Testis (tissue), 3 donors: ENCODE results near the gene STAU1. TPM values are rescaled to one million over a fixed set of nuclear protein-coding genes. Genes with fewer than 3 reads are reported as not detected.

Experiments
- DNase-seq: peaks from one replicate; pipeline ENCODE4 v3.0.0-alpha.2; 2019
- H3K27ac ChIP-seq, 2 donors: fragments of 200-600 bp; sonication (generic); one replicate each; pipeline ENCODE4 v1.5.1; 2019
- H3K27me3 ChIP-seq: fragments of 200-600 bp; sonication (generic); one replicate; pipeline ENCODE4 v1.5.1; 2019
- H3K36me3 ChIP-seq: fragments of 200-600 bp; sonication (generic); one replicate; pipeline ENCODE4 v1.5.1; 2017; ENCODE audit warnings: low read depth; ENCODE audit errors: missing control alignments
- H3K4me1 ChIP-seq: fragments of 200-600 bp; sonication (generic); one replicate; pipeline ENCODE4 v1.5.1; 2019
- H3K4me3 ChIP-seq, 2 donors: fragments of 200-600 bp; sonication (generic); one replicate each; pipeline ENCODE4 v1.5.1; 2017 to 2019
- H3K9me3 ChIP-seq: fragments of 200-600 bp; sonication (generic); one replicate; pipeline ENCODE4 v1.5.1; 2017
- POLR2A ChIP-seq: fragments of 450-650 bp; IDR thresholded peaks from one replicate; pipeline ENCODE4 v1.6.1; 2017; ENCODE audit warnings: antibody characterized with exemption, mild to moderate bottlenecking, moderate library complexity
- WGBS, 2 donors: methylation state at CpG; one replicate each; pipeline ENCODE4 v1.1.5; 2018; 5-methylcytosine and 5-hydroxymethylcytosine counted together
- intact Hi-C: fragments of 100-400 bp; cut with DNase I; formaldehyde crosslinking; loops from one replicate; pipeline ENCODE4 v1.15.1; 2023; ENCODE audit warnings: low total_unique reads
- polyA plus RNA-seq: library from polyadenylated mRNA; stranded (reverse); fragments of 350-450 nt; fragmentation: Illumina TruSeq; extraction: RNeasy Lipid Tissue Mini Kit (QIAGEN cat#74804); gene quantifications from one replicate; pipeline ENCODE4 v1.2.3, GENCODE V29; 2014; ENCODE audit warnings: low read depth, low replicate concordance; ENCODE audit not compliant: insufficient read depth
- total RNA-seq, 2 donors: library from RNA; depleted of rRNA; stranded (reverse); fragments of >200 nt; gene quantifications; one replicate each; pipeline ENCODE4 v1.2.3, GENCODE V29; 2016
- TF ChIP-seq, protein P1 (sequence below), 3 experiments: fragments of 450-650 bp in 2 of 3; fragments of 200-600 bp in 1 of 3; sonication (generic) in 1 of 3; IDR thresholded peaks; one replicate each; pipeline ENCODE4 v1.5.1; 2016 to 2019; ENCODE audit warnings: antibody characterized with exemption in 3 of 3, mild to moderate bottlenecking in 2 of 3, moderate library complexity in 1 of 3

Gene STAU1
- total and polyA plus RNA-seq, 3 donors from 2014 or later: 77.3 to 95.4 (median 85.0) TPM

- intact Hi-C loops: no loop called here
- no peaks in the 10 kb centered on the region for H3K27me3 ChIP-seq
- TF ChIP-seq POLR2A: no peak
- TF ChIP-seq, protein P1, sequence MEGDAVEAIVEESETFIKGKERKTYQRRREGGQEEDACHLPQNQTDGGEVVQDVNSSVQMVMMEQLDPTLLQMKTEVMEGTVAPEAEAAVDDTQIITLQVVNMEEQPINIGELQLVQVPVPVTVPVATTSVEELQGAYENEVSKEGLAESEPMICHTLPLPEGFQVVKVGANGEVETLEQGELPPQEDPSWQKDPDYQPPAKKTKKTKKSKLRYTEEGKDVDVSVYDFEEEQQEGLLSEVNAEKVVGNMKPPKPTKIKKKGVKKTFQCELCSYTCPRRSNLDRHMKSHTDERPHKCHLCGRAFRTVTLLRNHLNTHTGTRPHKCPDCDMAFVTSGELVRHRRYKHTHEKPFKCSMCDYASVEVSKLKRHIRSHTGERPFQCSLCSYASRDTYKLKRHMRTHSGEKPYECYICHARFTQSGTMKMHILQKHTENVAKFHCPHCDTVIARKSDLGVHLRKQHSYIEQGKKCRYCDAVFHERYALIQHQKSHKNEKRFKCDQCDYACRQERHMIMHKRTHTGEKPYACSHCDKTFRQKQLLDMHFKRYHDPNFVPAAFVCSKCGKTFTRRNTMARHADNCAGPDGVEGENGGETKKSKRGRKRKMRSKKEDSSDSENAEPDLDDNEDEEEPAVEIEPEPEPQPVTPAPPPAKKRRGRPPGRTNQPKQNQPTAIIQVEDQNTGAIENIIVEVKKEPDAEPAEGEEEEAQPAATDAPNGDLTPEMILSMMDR (IDR thresholded peaks at IDR 0.05): no peak
- DNase-seq: no peak
- 50 to 52% methylated on average over 5 of the region's 5 CpGs for WGBS, 2 donors
- H3K9me3 ChIP-seq: no peaks in the 10 kb centered on the region
- no peak overlapping the region for H3K27ac ChIP-seq
- no peaks in the 10 kb centered on the region for H3K36me3 ChIP-seq
- H3K4me1 ChIP-seq: peaks cover 7% of the 10 kb centered on the region
- no peak overlapping the region for H3K4me3 ChIP-seq
Measured at GRCh38 chr20:49167811-49168507, 20.2 kb downstream of the STAU1 start.

DNA sequence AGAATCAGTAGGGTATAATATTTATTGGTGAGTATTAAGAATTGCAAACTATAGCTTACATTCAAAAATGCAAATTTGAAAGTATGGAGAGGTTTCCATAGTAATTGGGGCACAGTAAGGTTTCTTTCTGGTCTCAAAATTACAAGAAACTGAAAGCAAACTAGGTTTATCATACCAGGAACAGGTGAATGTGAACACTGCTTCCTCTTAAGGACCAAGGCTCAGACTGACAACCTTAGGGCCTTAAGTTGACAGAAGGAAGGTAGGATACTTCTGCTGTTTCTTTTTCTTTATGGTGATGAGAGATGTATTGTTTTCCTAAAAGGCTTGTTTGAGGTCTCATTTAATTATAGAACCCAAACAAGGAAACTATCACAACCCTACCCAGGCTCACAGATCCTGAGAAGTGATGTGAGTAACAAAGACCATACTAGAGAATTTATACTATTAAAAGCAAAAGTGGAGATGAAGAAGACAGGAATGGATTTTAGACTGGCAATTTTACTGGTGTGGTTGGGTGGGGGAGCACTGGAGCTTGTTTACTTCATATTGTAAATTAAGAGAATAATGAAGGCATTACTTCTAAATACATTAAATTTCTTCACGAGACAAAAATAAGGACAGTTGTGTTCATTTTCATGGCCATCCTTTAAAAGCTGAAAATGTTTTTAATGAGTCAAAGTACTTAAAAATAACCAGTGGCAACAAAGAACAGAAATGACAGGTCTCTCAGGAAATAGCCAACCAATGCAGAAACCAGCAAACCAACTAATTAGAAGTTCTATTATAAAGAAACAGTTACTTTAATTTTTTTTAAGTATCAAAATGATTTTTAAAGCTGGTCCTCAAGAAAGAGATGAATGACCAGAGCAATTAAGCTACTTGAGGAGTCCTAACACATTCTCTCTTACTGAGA is 21.3 kb downstream of the STAU1 start:
- WGBS, 2 donors: 68 to 69% methylated on average over 1 of the region's 1 CpG

DNA sequence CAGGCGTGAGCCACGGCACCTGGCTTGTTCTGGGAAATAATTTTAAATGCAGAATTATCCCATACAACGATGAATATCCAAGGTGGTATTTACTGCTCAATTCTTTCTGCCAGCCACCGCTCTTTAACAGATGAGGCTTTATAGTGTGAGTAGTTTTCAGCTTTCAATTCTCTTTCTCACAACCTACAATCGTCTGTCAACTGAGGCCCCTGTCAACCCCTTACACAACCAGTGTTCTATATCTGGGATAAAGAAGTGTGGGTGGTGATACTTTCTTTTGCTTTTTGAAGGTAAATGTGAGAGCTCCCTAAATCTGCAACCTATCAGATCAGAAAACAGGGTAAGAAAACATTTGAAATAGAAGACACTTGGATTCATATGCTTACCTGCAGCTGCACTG is 22.5 kb downstream of the STAU1 start:
- TF ChIP-seq POLR2A: no peak
- TF ChIP-seq, protein P1 (IDR thresholded peaks at IDR 0.05): no peak

More for the DNA sequence above, 21.3 kb downstream of the STAU1 start:
- intact Hi-C loops: no loop called here
- Histone ChIP-seq H3K4me3 (no peak overlapping the region), H3K27ac (no peak overlapping the region), H3K4me1 (peaks cover 7% of the 10 kb centered on the region), H3K9me3 (no peaks in the 10 kb centered on the region), H3K36me3 (no peaks in the 10 kb centered on the region), H3K27me3 (no peaks in the 10 kb centered on the region)
- TF ChIP-seq, protein P1 (IDR thresholded peaks at IDR 0.05): no peak
- TF ChIP-seq POLR2A: no peak
- no peak for DNase-seq

GRCh38 chr20:49163696-49164095 is 24.4 kb downstream of the STAU1 start:
- H3K4me1 ChIP-seq: peaks cover 14% of the 10 kb centered on the region
- H3K27me3 ChIP-seq: no peaks in the 10 kb centered on the region
- no peaks in the 10 kb centered on the region for H3K36me3 ChIP-seq
- no peak overlapping the region for H3K27ac ChIP-seq
- DNase-seq: no peak
- intact Hi-C loops: no loop called here
- no peak for TF ChIP-seq POLR2A
- TF ChIP-seq, protein P1 (IDR thresholded peaks at IDR 0.05): no peak
- no peak overlapping the region for H3K4me3 ChIP-seq
- H3K9me3 ChIP-seq: no peaks in the 10 kb centered on the region
- WGBS, 2 donors: 95% methylated on average over 5 of the region's 5 CpGs

More for the DNA sequence above, 22.5 kb downstream of the STAU1 start:
- intact Hi-C loops: no loop called here
- no peak overlapping the region for H3K27ac ChIP-seq
- peaks cover 7% of the 10 kb centered on the region for H3K4me1 ChIP-seq
- H3K36me3 ChIP-seq: no peaks in the 10 kb centered on the region
- no peak for DNase-seq
- no peak overlapping the region for H3K4me3 ChIP-seq
- H3K27me3 ChIP-seq: no peaks in the 10 kb centered on the region
- 93 to 97% methylated on average over 5 of the region's 5 CpGs for WGBS, 2 donors
- H3K9me3 ChIP-seq: no peaks in the 10 kb centered on the region
